Dedifferentiated amniotic fluid mesenchymal stem cell (primary cell): ENCODE results near the gene CAB39L.

Source experiments
- DNase-seq: peaks from one replicate; pipeline ENCODE4 v3.0.0-alpha.2; 2016; ENCODE audit errors: extremely low spot score

CAB39L gene

GRCh38 chr13:49441846-49442245 lies 2.0 kb downstream of the CAB39L start:
- DNase-seq = no peak

- DNase-seq = no peak
Measured at GRCh38 chr13:49441312-49441711, 2.6 kb downstream of the CAB39L start.

- DNase-seq = no peak
Measured at GRCh38 chr13:49439609-49440008, 4.3 kb downstream of the CAB39L start.

GRCh38 chr13:49437705-49438104 lies 6.2 kb downstream of the CAB39L start:
- no peak for DNase-seq

- peak; percentile 63 for DNase-seq
Measured at GRCh38 chr13:49436890-49437289, 7.0 kb downstream of the CAB39L start.

GRCh38 chr13:49435992-49436391 lies 7.9 kb downstream of the CAB39L start:
- DNase-seq = peak; percentile 27

GRCh38 chr13:49429121-49429520 lies 14.7 kb downstream of the CAB39L start:
- DNase-seq = no peak

- no peak for DNase-seq
Measured at GRCh38 chr13:49428041-49428763, 15.7 kb downstream of the CAB39L start.

GRCh38 chr13:49424011-49424560 lies 19.8 kb downstream of the CAB39L start:
- DNase-seq = no peak

GRCh38 chr13:49421391-49421790 lies 22.5 kb downstream of the CAB39L start:
- DNase-seq = no peak

GRCh38 chr13:49419276-49419675 lies 24.6 kb downstream of the CAB39L start:
- DNase-seq = no peak

- DNase-seq = no peak
Measured at GRCh38 chr13:49418206-49418605, 25.7 kb downstream of the CAB39L start.

GRCh38 chr13:49417161-49417560 lies 26.7 kb downstream of the CAB39L start:
- no peak for DNase-seq

- DNase-seq = no peak
Measured at GRCh38 chr13:49412749-49413148, 31.1 kb downstream of the CAB39L start.

- no peak for DNase-seq
Measured at GRCh38 chr13:49411353-49411752, 32.5 kb downstream of the CAB39L start.

- DNase-seq = no peak
Measured at GRCh38 chr13:49410477-49410876, 33.4 kb downstream of the CAB39L start.

- no peak for DNase-seq
Measured at GRCh38 chr13:49410006-49410405, 33.9 kb downstream of the CAB39L start.

- DNase-seq = no peak
Measured at GRCh38 chr13:49409008-49409407, 34.9 kb downstream of the CAB39L start.

GRCh38 chr13:49407936-49408335 lies 35.9 kb downstream of the CAB39L start:
- no peak for DNase-seq

GRCh38 chr13:49407068-49407467 lies 36.8 kb downstream of the CAB39L start:
- DNase-seq = no peak

GRCh38 chr13:49404703-49405020 lies 39.2 kb downstream of the CAB39L start:
- no peak for DNase-seq

GRCh38 chr13:49403996-49404702 lies 39.7 kb downstream of the CAB39L start:
- no peak for DNase-seq
